Lower lobe of right lung (tissue), 2 donors: ENCODE results near the gene ZNF24. TPM values are rescaled to one million over a fixed set of nuclear protein-coding genes. Genes with fewer than 3 reads are reported as not detected.

ENCODE experiments used
- ATAC-seq, 2 donors: fragments of 200-7000 bp; cut with Tn5 transposase; one replicate each; pipeline ENCODE4 v1.9.1; 2020 to 2022; ENCODE audit warnings: mild to moderate bottlenecking in 2 of 2, moderate library complexity in 2 of 2
- DNase-seq: peaks from one replicate; pipeline ENCODE4 v3.0.0-alpha.2; 2020
- H3K27ac ChIP-seq: fragments of 200-600 bp; one replicate; pipeline ENCODE4 v1.8.0; 2022
- H3K27me3 ChIP-seq: fragments of 200-600 bp; one replicate; pipeline ENCODE4 v1.8.0; 2022; ENCODE audit warnings: low read depth
- H3K36me3 ChIP-seq: fragments of 200-600 bp; one replicate; pipeline ENCODE4 v1.8.0; 2022; ENCODE audit warnings: mild to moderate bottlenecking
- H3K4me1 ChIP-seq: fragments of 200-600 bp; one replicate; pipeline ENCODE4 v1.8.0; 2022
- H3K4me3 ChIP-seq: fragments of 200-600 bp; one replicate; pipeline ENCODE4 v1.8.0; 2022; ENCODE audit warnings: mild to moderate bottlenecking
- H3K9me3 ChIP-seq: fragments of 200-600 bp; one replicate; pipeline ENCODE4 v1.8.0; 2022
- intact Hi-C: fragments of 100-400 bp; cut with DNase I; formaldehyde crosslinking; loops from one replicate; pipeline ENCODE4 v1.11.0; 2022
- total RNA-seq: library from RNA; stranded (reverse); fragmentation: NEBNext Ultra II Directional; extraction: Animal tissue kit (Norgen Biotek cat#: 25700); gene quantifications from one replicate; pipeline ENCODE4 v1.2.1, GENCODE V29; 2021
- TF ChIP-seq, protein P1 (sequence below): fragments of 200-600 bp; IDR thresholded peaks from one replicate; pipeline ENCODE4 v1.8.0; 2022; ENCODE audit warnings: antibody characterized with exemption, mild to moderate bottlenecking
- donor health status: DM: no; HTN: yes; CAD: no; lungs with severe emphysema.

The ZNF24 gene
- total RNA-seq, 1 donor from 2014 or later: 51.8 TPM

DNA sequence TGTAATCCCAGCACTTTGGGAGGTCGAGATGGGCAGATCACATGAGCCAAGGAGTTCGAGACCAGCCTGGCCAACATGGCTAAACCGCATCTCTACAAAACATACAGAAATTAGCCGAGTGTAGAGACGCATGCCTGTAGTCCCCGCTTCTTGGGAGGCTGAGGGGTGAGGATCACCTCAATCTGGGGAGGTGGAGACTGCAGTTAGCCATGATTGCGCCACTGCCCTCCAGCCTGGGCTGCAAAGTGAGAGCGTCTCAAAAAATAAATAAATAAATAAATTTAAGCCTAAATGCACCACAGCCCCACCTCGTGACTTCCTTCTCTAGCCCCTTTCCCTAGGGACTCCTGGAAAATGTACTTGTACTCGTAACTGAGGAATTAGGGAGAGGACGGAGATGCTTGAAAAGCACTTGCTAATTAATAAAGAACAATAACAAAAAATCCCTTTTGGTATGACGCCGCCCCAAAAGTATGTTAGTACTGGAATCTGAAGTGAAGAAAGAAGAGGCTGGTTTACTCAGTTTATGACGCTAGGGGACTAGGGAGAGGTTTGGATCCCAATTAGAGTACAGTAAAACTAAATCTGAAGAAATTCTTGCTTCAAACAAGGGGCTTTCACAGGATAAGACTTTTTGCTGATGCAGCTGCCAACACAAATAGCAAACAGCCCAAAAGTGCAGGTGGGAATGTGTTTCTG is 33.8 kb upstream of the ZNF24 start:
- H3K4me3 ChIP-seq: no peak overlapping the region
- DNase-seq: no peak
- intact Hi-C loops: no loop called here
- no peaks in the 10 kb centered on the region for H3K27me3 ChIP-seq
- H3K27ac ChIP-seq: no peak overlapping the region
- peaks cover 12% of the 10 kb centered on the region for H3K4me1 ChIP-seq
- H3K9me3 ChIP-seq: no peaks in the 10 kb centered on the region
- TF ChIP-seq, protein P1, sequence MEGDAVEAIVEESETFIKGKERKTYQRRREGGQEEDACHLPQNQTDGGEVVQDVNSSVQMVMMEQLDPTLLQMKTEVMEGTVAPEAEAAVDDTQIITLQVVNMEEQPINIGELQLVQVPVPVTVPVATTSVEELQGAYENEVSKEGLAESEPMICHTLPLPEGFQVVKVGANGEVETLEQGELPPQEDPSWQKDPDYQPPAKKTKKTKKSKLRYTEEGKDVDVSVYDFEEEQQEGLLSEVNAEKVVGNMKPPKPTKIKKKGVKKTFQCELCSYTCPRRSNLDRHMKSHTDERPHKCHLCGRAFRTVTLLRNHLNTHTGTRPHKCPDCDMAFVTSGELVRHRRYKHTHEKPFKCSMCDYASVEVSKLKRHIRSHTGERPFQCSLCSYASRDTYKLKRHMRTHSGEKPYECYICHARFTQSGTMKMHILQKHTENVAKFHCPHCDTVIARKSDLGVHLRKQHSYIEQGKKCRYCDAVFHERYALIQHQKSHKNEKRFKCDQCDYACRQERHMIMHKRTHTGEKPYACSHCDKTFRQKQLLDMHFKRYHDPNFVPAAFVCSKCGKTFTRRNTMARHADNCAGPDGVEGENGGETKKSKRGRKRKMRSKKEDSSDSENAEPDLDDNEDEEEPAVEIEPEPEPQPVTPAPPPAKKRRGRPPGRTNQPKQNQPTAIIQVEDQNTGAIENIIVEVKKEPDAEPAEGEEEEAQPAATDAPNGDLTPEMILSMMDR: no peak
- no peaks in the 10 kb centered on the region for H3K36me3 ChIP-seq
- ATAC-seq: peak in 1 of 2 donors; percentile 31

DNA sequence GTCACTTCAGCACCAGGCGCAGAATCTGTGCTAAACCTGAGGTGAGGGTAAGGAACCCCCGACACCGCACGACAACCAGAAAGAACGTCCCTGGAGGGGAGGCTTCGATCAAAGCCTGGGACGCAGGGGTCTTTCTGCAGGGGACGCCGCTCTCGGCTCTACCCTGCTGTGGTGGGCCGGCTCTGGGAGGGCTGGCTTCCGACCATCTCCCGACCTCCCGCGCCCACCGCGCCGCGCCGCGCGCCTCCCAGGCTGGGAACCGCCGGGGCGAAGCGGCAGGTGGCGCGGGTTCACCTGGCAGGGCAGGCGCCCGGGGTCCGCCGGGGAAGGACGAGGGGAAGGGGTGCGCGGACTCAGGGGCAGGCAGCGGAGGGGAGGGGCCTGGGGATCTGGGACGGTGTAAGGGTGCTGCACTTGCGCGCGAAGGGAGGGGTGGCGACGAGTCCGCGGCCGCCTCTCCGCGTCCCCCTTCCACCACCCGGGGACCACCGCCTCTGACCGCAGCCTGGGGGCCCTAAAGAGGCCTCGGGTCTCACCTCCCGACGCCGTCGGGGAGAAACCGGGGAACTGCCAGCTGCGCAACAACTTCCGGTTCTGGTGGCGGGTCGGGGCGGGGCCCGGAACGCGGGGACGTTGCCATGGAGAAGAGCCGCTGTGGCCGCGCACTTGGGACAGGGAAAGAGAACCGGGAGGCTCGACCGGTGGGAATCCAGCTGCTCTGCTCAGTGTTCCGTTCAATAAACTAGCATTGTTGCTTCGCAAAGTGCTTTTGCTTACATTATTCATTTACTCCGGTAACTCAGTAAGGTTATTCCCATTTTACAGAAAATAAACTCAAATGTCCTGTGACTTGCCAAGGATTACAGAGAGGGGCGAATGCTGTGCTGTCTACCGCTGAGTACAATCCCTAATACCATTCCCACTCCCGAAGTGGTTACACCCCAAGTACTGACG is 32.8 kb upstream of the ZNF24 start, which contains the start of gene ZNF396:
Gene ZNF396 (minus strand): TSS at position 596 of the 954 bp plus-strand sequence. CDS start 3,045 bp downstream, outside the sequence.
- ATAC-seq (peak; percentile 96 to 97), DNase-seq (peak; percentile 93)
- Histone ChIP-seq H3K4me3 (peak within 1 kb of the TSS; percentile 83), H3K27ac (peak within 1 kb of the TSS; percentile 76), H3K27me3 (no peaks in the 10 kb centered on the region), H3K36me3 (peaks cover 3% of the 10 kb centered on the region), H3K4me1 (peaks cover 12% of the 10 kb centered on the region), H3K9me3 (no peaks in the 10 kb centered on the region)
- TF ChIP-seq, protein P1: no peak
- intact Hi-C loops: no loop called here

DNA sequence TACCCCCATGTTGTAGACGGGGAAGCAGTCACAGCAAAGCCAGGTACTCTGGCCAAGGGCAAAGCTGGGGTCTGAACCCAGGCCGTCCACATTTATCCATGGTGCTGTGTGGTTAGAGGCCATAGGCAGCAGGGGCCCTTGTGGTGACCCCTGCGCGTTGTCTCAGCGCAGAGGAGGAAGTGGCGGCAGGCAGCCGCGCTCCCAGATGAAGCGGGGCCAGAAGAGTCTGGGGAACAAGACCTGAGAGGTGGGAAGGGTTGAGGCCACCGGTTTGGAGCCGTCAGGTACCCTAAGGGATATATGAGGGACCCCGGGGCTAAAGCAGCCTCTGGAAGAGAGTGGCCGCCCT is 32.1 kb upstream of the ZNF24 start:
- no peaks in the 10 kb centered on the region for H3K27me3 ChIP-seq
- peak overlapping the region; percentile 76 for H3K27ac ChIP-seq
- peaks cover 12% of the 10 kb centered on the region for H3K4me1 ChIP-seq
- DNase-seq (peak; percentile 73), ATAC-seq (peak; percentile 75 to 86)
- TF ChIP-seq, protein P1: no peak
- intact Hi-C loops: no loop called here
- peaks cover 3% of the 10 kb centered on the region for H3K36me3 ChIP-seq
- no peaks in the 10 kb centered on the region for H3K9me3 ChIP-seq
- peak overlapping the region; percentile 83 for H3K4me3 ChIP-seq

DNA sequence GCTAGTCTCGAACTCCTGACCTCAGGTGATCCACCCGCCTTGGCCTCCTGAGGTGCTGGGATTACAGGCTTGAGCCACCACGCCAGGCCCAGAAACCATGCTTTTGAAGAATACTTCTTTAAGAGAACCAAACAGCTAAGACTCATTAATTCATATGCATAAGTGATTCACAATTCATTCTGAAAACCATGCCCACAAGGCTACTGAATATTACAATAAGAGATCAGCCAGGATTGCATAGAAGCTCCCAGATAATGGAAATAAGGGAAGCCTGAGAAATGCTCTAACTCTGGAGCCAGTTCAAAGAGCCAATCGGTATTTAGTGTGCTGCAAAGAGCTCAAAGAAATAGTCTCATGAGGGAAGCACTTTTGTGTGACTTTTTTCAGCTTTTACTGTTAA is 30.5 kb upstream of the ZNF24 start:
- TF ChIP-seq, protein P1: no peak

DNA sequence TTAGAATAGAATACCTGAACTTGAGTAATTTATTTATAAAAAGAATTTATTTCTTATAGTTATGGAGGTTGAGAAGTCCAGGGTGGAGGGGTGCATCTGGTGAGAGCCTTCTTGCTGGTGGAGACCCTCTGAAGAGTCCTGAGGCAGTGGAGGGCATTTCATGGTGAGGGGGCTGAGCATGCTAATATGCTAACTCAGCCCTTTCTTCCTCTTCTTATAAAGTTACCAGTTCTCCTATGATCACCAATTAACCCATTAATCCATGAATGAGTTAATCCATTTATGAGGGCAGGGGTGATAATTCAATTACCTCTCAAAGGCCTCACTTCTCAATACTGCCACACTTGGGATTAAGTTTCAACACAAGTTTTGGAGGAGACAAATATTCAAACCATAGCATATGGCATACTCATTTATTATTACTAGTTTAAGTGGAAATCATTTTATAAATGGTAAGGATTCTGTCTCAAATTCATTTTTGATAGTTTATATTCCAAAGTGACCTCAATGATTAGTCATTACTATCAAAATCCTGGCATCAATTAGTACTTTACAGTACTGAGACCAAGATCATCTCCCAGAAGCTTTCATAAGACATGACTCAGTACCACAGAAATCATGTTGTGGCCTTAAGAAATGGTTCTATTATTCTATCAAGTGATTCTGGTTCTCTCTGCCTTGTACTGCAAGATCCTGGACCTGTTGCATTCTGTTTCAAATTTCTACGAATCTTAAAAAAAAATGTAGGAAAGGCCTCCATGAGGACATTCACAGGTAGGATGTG is 27.4 kb upstream of the ZNF24 start:
- H3K36me3 ChIP-seq: peaks cover 8% of the 10 kb centered on the region
- no peaks in the 10 kb centered on the region for H3K9me3 ChIP-seq
- ATAC-seq (no peak), DNase-seq (no peak)
- H3K4me3 ChIP-seq: no peak overlapping the region
- no peaks in the 10 kb centered on the region for H3K27me3 ChIP-seq
- no peak overlapping the region for H3K27ac ChIP-seq
- peaks cover 6% of the 10 kb centered on the region for H3K4me1 ChIP-seq
- intact Hi-C loops: no loop called here
- TF ChIP-seq, protein P1: no peak

More for the DNA sequence above, 30.5 kb upstream of the ZNF24 start:
- H3K4me1 ChIP-seq: peaks cover 12% of the 10 kb centered on the region
- no peaks in the 10 kb centered on the region for H3K9me3 ChIP-seq
- peaks cover 3% of the 10 kb centered on the region for H3K36me3 ChIP-seq
- H3K27me3 ChIP-seq: no peaks in the 10 kb centered on the region
- DNase-seq: no peak
- no peak overlapping the region for H3K27ac ChIP-seq
- intact Hi-C loops: no loop called here
- ATAC-seq: no peak
- no peak overlapping the region for H3K4me3 ChIP-seq
